ENCODE measurements around the gene TSACC.

- no peak for TF ChIP-seq ZSCAN29 (IDR thresholded peaks at IDR 0.05)
- TF ChIP-seq GABPA (IDR thresholded peaks at IDR 0.05; ENCODE audit: low read depth) = no peak
- TF ChIP-seq RAD51 (IDR thresholded peaks at IDR 0.05) = no peak
- TF ChIP-seq CTCF (IDR thresholded peaks at IDR 0.05 in 2 of 3, conservative IDR thresholded peaks at IDR 0.05 in 1 of 3; ENCODE audit: control insufficient read depth in 2 of 3, extremely low read depth in 1 of 3, insufficient read depth in 1 of 3, low read depth in 3 of 3, low read length in 3 of 3) = no peak
- no peak for TF ChIP-seq YY1 (IDR thresholded peaks at IDR 0.05; ENCODE audit: low read depth, low read length)
- TF ChIP-seq TAF1 (IDR thresholded peaks at IDR 0.05; ENCODE audit: borderline replicate concordance, low read depth, low read length) = no peak
Observed at GRCh38 chr1:156392452-156392853, 54.1 kb downstream of the TSACC start.

Data from GM12878 (cell line).